Caco-2 (cell line): ENCODE data around the gene MAN2C1. TPM values are rescaled to one million over a fixed set of nuclear protein-coding genes. Genes with fewer than 3 reads are reported as not detected.

Experiments
- BruUV-seq: library from RNA; stranded (reverse); fragments of 400-500 nt; replicated peaks from 2 replicates; lab custom pipeline; 2021; lab: Mats Ljungman, UMichigan
- CTCF ChIA-PET: fragments of 300-600 bp; sonication (Branson Sonifier 250); formaldehyde crosslinking; loops from one replicate; lab custom pipeline; 2022; ENCODE audit warnings: antibody characterized with exemption; lab: Charles Lee
- POLR2A ChIA-PET: fragments of 300-600 bp; sonication (Branson Sonifier 250); formaldehyde crosslinking; loops from one replicate; lab custom pipeline; 2022; ENCODE audit warnings: antibody characterized with exemption; lab: Charles Lee
- DNase-seq, 2 experiments: peaks; one replicate each; pipeline versions ENCODE4 v3.0.0 to v3.0.0-alpha.2; 2020 to 2022
- H3K27me3 ChIP-seq: replicated peaks from 2 replicates; pipeline ENCODE4 v1.6.0; 2011; ENCODE audit warnings: low read length; ENCODE audit not compliant: control insufficient read depth, insufficient read depth
- H3K36me3 ChIP-seq: 2 replicates; pipeline ENCODE4 v1.5.1; 2011; ENCODE audit warnings: low read length; ENCODE audit not compliant: control insufficient read depth, insufficient read depth
- H3K4me1 ChIP-seq: fragments of 250-450 bp; sonication (Bioruptor Pico); 2 replicates; pipeline ENCODE4 v1.5.1; 2020; ENCODE audit warnings: mild to moderate bottlenecking
- H3K4me3 ChIP-seq: 2 replicates; pipeline ENCODE4 v1.5.1; 2011; ENCODE audit warnings: low read depth, mild to moderate bottlenecking, control low read depth, low read length
- H3K9me3 ChIP-seq: fragments of 250-450 bp; sonication (Bioruptor Pico); 2 replicates; pipeline ENCODE4 v1.5.1; 2020; ENCODE audit warnings: mild to moderate bottlenecking, moderate library complexity
- H3K27ac Mint-ChIP-seq: one replicate; pipeline ENCODE4 v1.8.0; 2022; ENCODE audit warnings: mixed read lengths; ENCODE audit not compliant: unreplicated experiment
- H3K27me3 Mint-ChIP-seq: one replicate; pipeline ENCODE4 v1.8.0; 2022; ENCODE audit warnings: mixed read lengths; ENCODE audit not compliant: insufficient read depth, unreplicated experiment
- H3K36me3 Mint-ChIP-seq: one replicate; pipeline ENCODE4 v1.8.0; 2022; ENCODE audit warnings: mild to moderate bottlenecking, mixed read lengths; ENCODE audit not compliant: insufficient read depth, unreplicated experiment
- H3K4me1 Mint-ChIP-seq: one replicate; pipeline ENCODE4 v1.8.0; 2022; ENCODE audit warnings: low read depth, mixed read lengths; ENCODE audit not compliant: unreplicated experiment
- H3K4me3 Mint-ChIP-seq: one replicate; pipeline ENCODE4 v1.8.0; 2022; ENCODE audit warnings: mild to moderate bottlenecking, moderate library complexity, mixed read lengths; ENCODE audit not compliant: unreplicated experiment
- H3K9me3 Mint-ChIP-seq: one replicate; pipeline ENCODE4 v1.8.0; 2022; ENCODE audit warnings: mixed read lengths; ENCODE audit not compliant: unreplicated experiment
- CTCF ChIP-seq, 2 experiments: fragments of 200-600 bp in 1 of 2; IDR thresholded peaks; 1 replicate in 1 of 2; 2 replicates in 1 of 2; pipeline versions ENCODE4 v1.5.1 to v1.8.0; 2011 to 2022; ENCODE audit warnings: antibody characterized with exemption in 1 of 2, control low read depth in 1 of 2, inconsistent platforms in 1 of 2, low read depth in 1 of 2, low read length in 1 of 2, mild to moderate bottlenecking in 1 of 2, moderate library complexity in 1 of 2; ENCODE audit not compliant: insufficient read depth in 1 of 2, severe bottlenecking in 1 of 2, unreplicated experiment in 1 of 2
- intact Hi-C: fragments of 100-400 bp; cut with micrococcal nuclease; formaldehyde crosslinking; loops from one replicate; pipeline ENCODE4 v1.10.0; 2022; ENCODE audit not compliant: unreplicated experiment
- total RNA-seq: library from RNA; stranded (reverse); gene quantifications from 2 replicates; pipeline ENCODE4 v1.2.3, GENCODE V29; 2022

MAN2C1 gene
- total RNA-seq, 1 experiment from 2014 or later, result 140 TPM

- no peaks in the 10 kb centered on the region for H3K27me3 Mint-ChIP-seq
- no peak overlapping the region for H3K4me3 ChIP-seq
- H3K4me1 ChIP-seq, result no peaks in the 10 kb centered on the region
- H3K4me3 Mint-ChIP-seq, result no peak overlapping the region
- no peak overlapping the region for H3K27ac Mint-ChIP-seq
- H3K4me1 Mint-ChIP-seq, result no peaks in the 10 kb centered on the region
- no peaks in the 10 kb centered on the region for H3K36me3 ChIP-seq
- no peaks in the 10 kb centered on the region for H3K27me3 ChIP-seq
- TF ChIP-seq CTCF (IDR thresholded peaks at IDR 0.05; ENCODE audit: insufficient read depth in 1 of 2, low read depth in 1 of 2, low read length in 1 of 2, severe bottlenecking in 1 of 2, unreplicated experiment in 1 of 2), result no peak
- DNase-seq, result no peak
- H3K9me3 ChIP-seq, result no peaks in the 10 kb centered on the region
- ChIA-PET CTCF (no interaction called here), POLR2A (no interaction called here)
- intact Hi-C loops, result no loop called here
- no TSS peak for BruUV-seq
- peaks cover 13% of the 10 kb centered on the region for H3K36me3 Mint-ChIP-seq
- no peaks in the 10 kb centered on the region for H3K9me3 Mint-ChIP-seq
Observed at GRCh38 chr15:75361361-75361988, 6.9 kb downstream of the MAN2C1 start.

GRCh38 chr15:75360856-75361255 lies 7.6 kb downstream of the MAN2C1 start:
- H3K4me1 ChIP-seq, result no peaks in the 10 kb centered on the region
- H3K27me3 Mint-ChIP-seq, result no peaks in the 10 kb centered on the region
- BruUV-seq, result no TSS peak
- peaks cover 13% of the 10 kb centered on the region for H3K36me3 Mint-ChIP-seq
- H3K27me3 ChIP-seq, result no peaks in the 10 kb centered on the region
- intact Hi-C loops, result no loop called here
- H3K27ac Mint-ChIP-seq, result no peak overlapping the region
- CTCF ChIA-PET, result interaction anchor here (0.6 kb wide), 1 partner anchor 427 kb away, joined by 3 read pairs; no protein-coding TSS in a partner anchor
- DNase-seq, result no peak
- H3K4me3 Mint-ChIP-seq, result no peak overlapping the region
- H3K4me1 Mint-ChIP-seq, result no peaks in the 10 kb centered on the region
- no peaks in the 10 kb centered on the region for H3K36me3 ChIP-seq
- POLR2A ChIA-PET, result no interaction called here
- H3K9me3 Mint-ChIP-seq, result no peaks in the 10 kb centered on the region
- TF ChIP-seq CTCF (IDR thresholded peaks at IDR 0.05; ENCODE audit: insufficient read depth in 1 of 2, low read depth in 1 of 2, low read length in 1 of 2, severe bottlenecking in 1 of 2, unreplicated experiment in 1 of 2), result no peak
- H3K9me3 ChIP-seq, result no peaks in the 10 kb centered on the region
- H3K4me3 ChIP-seq, result no peak overlapping the region

- Mint-ChIP-seq H3K36me3 (peaks cover 13% of the 10 kb centered on the region), H3K4me3 (no peak overlapping the region), H3K27me3 (no peaks in the 10 kb centered on the region), H3K27ac (no peak overlapping the region), H3K4me1 (no peaks in the 10 kb centered on the region), H3K9me3 (no peaks in the 10 kb centered on the region)
- Histone ChIP-seq H3K4me1 (no peaks in the 10 kb centered on the region), H3K9me3 (no peaks in the 10 kb centered on the region), H3K4me3 (no peak overlapping the region), H3K27me3 (no peaks in the 10 kb centered on the region), H3K36me3 (no peaks in the 10 kb centered on the region)
- POLR2A ChIA-PET, result no interaction called here
- DNase-seq, result no peak
- no peak for TF ChIP-seq CTCF (IDR thresholded peaks at IDR 0.05; ENCODE audit: insufficient read depth in 1 of 2, low read depth in 1 of 2, low read length in 1 of 2, severe bottlenecking in 1 of 2, unreplicated experiment in 1 of 2)
- intact Hi-C loops, result no loop called here
- CTCF ChIA-PET, result interaction anchor here (0.6 kb wide), 1 partner anchor 426 kb away, joined by 3 read pairs; no protein-coding TSS in a partner anchor
- BruUV-seq, result no TSS peak
Observed at GRCh38 chr15:75360391-75360790, 8.0 kb downstream of the MAN2C1 start.
